Activated naive CD4-positive, alpha-beta T cell treated with anti-CD3 and anti-CD28 coated beads for 36 hours (primary cell): ENCODE measurements around the gene CDNF. TPM values are rescaled to one million over a fixed set of nuclear protein-coding genes. Genes with fewer than 3 reads are reported as not detected.
"Not testable (repeated sequence)": the region's sequence is repeated elsewhere in the genome, so short reads cannot be mapped to it uniquely, and the experiment has no call there.

Source experiments
- CTCF ChIA-PET: fragments of 350-600 bp; sonication (Branson Sonifier 250); formaldehyde crosslinking; loops from one replicate; lab custom pipeline; 2021; ENCODE audit warnings: antibody characterized with exemption; lab: Charles Lee
- DNase-seq: peaks from one replicate; pipeline ENCODE4 v3.0.0-alpha.2; 2020
- H3K27ac Mint-ChIP-seq: one replicate; pipeline ENCODE4 v1.8.0; 2021; ENCODE audit warnings: mild to moderate bottlenecking, mixed read lengths
- H3K27me3 Mint-ChIP-seq: one replicate; pipeline ENCODE4 v1.8.0; 2021; ENCODE audit warnings: low read depth, mixed read lengths
- H3K36me3 Mint-ChIP-seq: one replicate; pipeline ENCODE4 v1.8.0; 2021; ENCODE audit warnings: low read depth, mixed read lengths
- H3K4me1 Mint-ChIP-seq: one replicate; pipeline ENCODE4 v1.8.0; 2021; ENCODE audit warnings: low read depth, mixed read lengths
- H3K4me3 Mint-ChIP-seq: one replicate; pipeline ENCODE4 v1.8.0; 2021; ENCODE audit warnings: mild to moderate bottlenecking, moderate library complexity, mixed read lengths
- H3K9me3 Mint-ChIP-seq: one replicate; pipeline ENCODE4 v1.8.0; 2021; ENCODE audit warnings: mixed read lengths
- intact Hi-C: fragments of 100-400 bp; cut with micrococcal nuclease; formaldehyde crosslinking; loops from one replicate; pipeline ENCODE4 v1.15.1; 2023
- total RNA-seq, 2 experiments: library from RNA; stranded (reverse); gene quantifications; one replicate each; pipeline ENCODE4 v1.2.3, GENCODE V29; 2021

The CDNF gene
- total RNA-seq: 1 to 10 TPM; 1.6 to 1.8 TPM

GRCh38 chr10:14837757-14838581, at the start of gene CDNF, which contains the start of the genes HSPA14 and MSANTD7:
Gene CDNF, minus strand, starts transcription at chr10:14838037. Its CDS starts 91 bp downstream, at chr10:14837946.
Gene HSPA14, plus strand, starts transcription at chr10:14838306. Its CDS starts 97 bp downstream, at chr10:14838403.
Gene MSANTD7, plus strand, starts transcription at chr10:14838306. Its CDS starts 3,979 bp downstream, at chr10:14842285.
- peak; percentile 99 for DNase-seq
- H3K27me3 Mint-ChIP-seq: no peaks in the 10 kb centered on the region
- H3K4me3 Mint-ChIP-seq: peak within 1 kb of the TSS; percentile 92
- H3K27ac Mint-ChIP-seq: peak within 1 kb of the TSS; percentile 93
- peaks cover 26% of the 10 kb centered on the region for H3K36me3 Mint-ChIP-seq
- intact Hi-C loops: loop anchor here (1.0 to 5.0 kb wide), 12 partner anchors 40 to 1051 kb away; partner anchors contain the start of genes DCLRE1C, MEIG1, RPP38 and SUV39H2
- peaks cover 22% of the 10 kb centered on the region for H3K4me1 Mint-ChIP-seq
- H3K9me3 Mint-ChIP-seq: no peaks in the 10 kb centered on the region
- CTCF ChIA-PET: interaction anchor here (0.7 to 3.2 kb wide), 13 partner anchors 66 to 652 kb away, joined by 3 to 11 read pairs (median 4); no protein-coding TSS in a partner anchor

DNA sequence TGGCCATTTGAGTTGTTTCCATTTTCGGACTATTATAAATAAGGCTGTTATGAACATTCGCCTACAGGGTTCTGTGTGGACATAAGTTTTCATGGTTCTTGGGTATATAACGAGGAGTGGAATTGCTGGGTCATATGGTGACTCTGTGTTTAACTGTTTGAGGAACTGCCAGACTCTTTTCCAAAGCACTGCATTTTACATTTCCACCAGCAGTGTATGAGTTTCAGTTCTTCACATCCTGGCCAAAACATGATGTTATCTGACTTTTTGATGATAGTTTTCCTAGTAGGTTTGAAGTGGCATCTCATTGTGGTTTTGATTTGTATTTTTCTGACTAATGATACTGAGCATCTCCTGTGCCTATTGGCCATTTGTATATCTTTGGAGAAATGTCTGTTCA, 46.2 kb upstream of the CDNF start:
- CTCF ChIA-PET: interaction anchor here (0.6 kb wide), 1 partner anchor 80 kb away, joined by 6 read pairs; no protein-coding TSS in a partner anchor
- Mint-ChIP-seq H3K4me3 (no peak overlapping the region), H3K27ac (no peak overlapping the region)

DNA sequence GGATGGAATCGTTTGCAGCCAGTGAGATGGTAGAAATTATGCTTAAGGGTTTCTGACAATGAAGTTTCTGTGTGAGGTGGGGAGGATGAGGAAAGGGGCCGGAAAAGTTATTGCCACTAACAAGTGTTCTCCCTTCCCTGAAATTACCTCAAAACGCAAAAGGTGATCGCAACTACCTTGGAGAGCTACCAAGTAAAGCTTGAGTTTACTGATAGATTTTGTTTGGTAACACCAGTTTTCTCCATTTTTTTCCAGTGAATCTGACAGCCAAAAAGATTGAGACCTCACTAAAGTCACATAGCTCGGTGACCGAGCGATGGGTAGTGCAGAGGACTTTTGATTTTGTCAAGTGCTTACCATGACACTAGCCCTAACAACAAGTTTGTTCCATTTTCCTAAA, 42.4 kb upstream of the CDNF start:
- peak overlapping the region; percentile 90 for H3K4me3 Mint-ChIP-seq
- intact Hi-C loops: no loop called here
- peaks cover 28% of the 10 kb centered on the region for H3K4me1 Mint-ChIP-seq
- H3K27me3 Mint-ChIP-seq: no peaks in the 10 kb centered on the region
- H3K27ac Mint-ChIP-seq: no peak overlapping the region
- CTCF ChIA-PET: interaction anchor here (1.1 to 2.1 kb wide), 2 partner anchors 22 to 447 kb away, joined by 3 to 14 read pairs; no protein-coding TSS in a partner anchor
- no peak for DNase-seq
- H3K9me3 Mint-ChIP-seq: no peaks in the 10 kb centered on the region
- H3K36me3 Mint-ChIP-seq: peaks cover 21% of the 10 kb centered on the region

More for the DNA sequence above, 46.2 kb upstream of the CDNF start:
- Mint-ChIP-seq H3K4me1 (peaks cover 23% of the 10 kb centered on the region), H3K9me3 (no peaks in the 10 kb centered on the region), H3K27me3 (no peaks in the 10 kb centered on the region), H3K36me3 (peaks cover 21% of the 10 kb centered on the region)
- DNase-seq: no peak
- intact Hi-C loops: no loop called here

DNA sequence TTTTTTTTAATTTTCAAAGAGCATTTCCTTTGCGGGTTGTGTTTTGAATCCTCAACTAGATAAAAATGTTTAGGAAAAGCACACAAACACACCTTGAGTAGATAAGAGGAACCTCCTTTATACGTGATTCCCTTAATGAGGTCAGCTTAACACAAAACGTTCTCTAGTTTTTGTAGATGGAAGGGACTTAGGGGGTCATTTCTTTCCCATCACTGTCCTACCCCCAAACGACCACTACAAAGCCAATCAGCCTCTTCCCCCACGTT, 42.0 kb upstream of the CDNF start:
- CTCF ChIA-PET: interaction anchor here (0.8 to 2.1 kb wide), 3 partner anchors 22 to 81 kb away, joined by 5 to 14 read pairs (median 8); no protein-coding TSS in a partner anchor
- no peaks in the 10 kb centered on the region for H3K27me3 Mint-ChIP-seq
- peak overlapping the region; percentile 81 for H3K27ac Mint-ChIP-seq
- peaks cover 21% of the 10 kb centered on the region for H3K36me3 Mint-ChIP-seq
- DNase-seq: no peak
- H3K4me1 Mint-ChIP-seq: peaks cover 28% of the 10 kb centered on the region
- H3K9me3 Mint-ChIP-seq: no peaks in the 10 kb centered on the region
- peak overlapping the region; percentile 90 for H3K4me3 Mint-ChIP-seq
- intact Hi-C loops: loop anchor here (2.0 to 5.0 kb wide), 5 partner anchors 217 to 1533 kb away; partner anchors contain the start of genes RPP38 and SEPHS1

GRCh38 chr10:14879124-14879927, 41.5 kb upstream of the CDNF start:
- peak overlapping the region; percentile 90 for H3K4me3 Mint-ChIP-seq
- intact Hi-C loops: loop anchor here (2.0 to 5.0 kb wide), 5 partner anchors 217 to 1532 kb away; partner anchors contain the start of genes RPP38 and SEPHS1
- peak overlapping the region; percentile 81 for H3K27ac Mint-ChIP-seq
- no peaks in the 10 kb centered on the region for H3K9me3 Mint-ChIP-seq
- no peaks in the 10 kb centered on the region for H3K27me3 Mint-ChIP-seq
- peaks cover 28% of the 10 kb centered on the region for H3K4me1 Mint-ChIP-seq
- peak; percentile 44 for DNase-seq
- peaks cover 21% of the 10 kb centered on the region for H3K36me3 Mint-ChIP-seq
- CTCF ChIA-PET: interaction anchor here (0.7 to 1.9 kb wide), 4 partner anchors 24 to 151 kb away, joined by 3 to 8 read pairs (median 5); no protein-coding TSS in a partner anchor

- DNase-seq: peak; percentile 94
- no peaks in the 10 kb centered on the region for H3K27me3 Mint-ChIP-seq
- intact Hi-C loops: loop anchor here (1.0 to 5.0 kb wide), 8 partner anchors 40 to 1531 kb away; partner anchors contain the start of genes CDNF, DCLRE1C, HSPA14 and MEIG1
- peaks cover 17% of the 10 kb centered on the region for H3K36me3 Mint-ChIP-seq
- peaks cover 28% of the 10 kb centered on the region for H3K4me1 Mint-ChIP-seq
- H3K27ac Mint-ChIP-seq: peak within 1 kb of the TSS; percentile 81
- H3K9me3 Mint-ChIP-seq: no peaks in the 10 kb centered on the region
- CTCF ChIA-PET: interaction anchor here (0.6 to 1.9 kb wide), 9 partner anchors 12 to 693 kb away, joined by 3 to 9 read pairs (median 4); no protein-coding TSS in a partner anchor
- peak within 1 kb of the TSS; percentile 94 for H3K4me3 Mint-ChIP-seq
These were observed 40.7 kb upstream of the CDNF start, which contains the start of gene SUV39H2 for GRCh38 chr10:14878266-14879123. Gene SUV39H2, plus strand, starts transcription at chr10:14878866. Its CDS starts 23 bp downstream, at chr10:14878889.

DNA sequence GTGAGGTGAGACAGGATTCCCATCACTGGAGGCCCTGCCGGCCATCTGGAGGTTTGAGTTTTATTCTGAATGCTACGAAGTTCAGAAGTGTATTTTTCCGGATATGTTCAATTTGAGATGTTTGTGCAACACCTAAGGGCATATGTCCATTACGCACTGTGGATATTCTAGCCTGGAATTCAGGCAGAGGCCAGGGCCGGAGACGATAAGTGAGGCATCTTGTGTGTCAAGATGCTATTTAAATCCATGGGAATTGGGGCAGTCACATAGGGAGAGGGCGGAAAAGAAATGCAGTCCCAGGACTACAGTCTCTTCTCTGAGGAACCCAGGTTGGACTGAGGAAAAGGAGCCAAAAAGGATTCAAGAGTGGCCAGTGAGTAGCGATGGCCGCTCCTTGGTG, 38.9 kb upstream of the CDNF start:
- Mint-ChIP-seq H3K27me3 (no peaks in the 10 kb centered on the region), H3K27ac (no peak overlapping the region), H3K9me3 (no peaks in the 10 kb centered on the region), H3K4me1 (peaks cover 25% of the 10 kb centered on the region), H3K4me3 (peak overlapping the region; percentile 45), H3K36me3 (peaks cover 5% of the 10 kb centered on the region)
- no peak for DNase-seq
- CTCF ChIA-PET: interaction anchor here (0.5 kb wide), 1 partner anchor 32 kb away, joined by 3 read pairs; no protein-coding TSS in a partner anchor
- intact Hi-C loops: loop anchor here (5.0 kb wide), 2 partner anchors 494 to 1529 kb away; partner anchors contain the start of gene SEPHS1

- Mint-ChIP-seq H3K27me3 (no peaks in the 10 kb centered on the region), H3K36me3 (peaks cover 4% of the 10 kb centered on the region), H3K9me3 (no peaks in the 10 kb centered on the region), H3K4me3 (no peak overlapping the region), H3K27ac (no peak overlapping the region), H3K4me1 (peaks cover 23% of the 10 kb centered on the region)
- no peak for DNase-seq
- intact Hi-C loops: loop anchor here (5.0 kb wide), 2 partner anchors 494 to 1529 kb away; partner anchors contain the start of gene SEPHS1
- CTCF ChIA-PET: no interaction called here
These were observed 38.1 kb upstream of the CDNF start for GRCh38 chr10:14875941-14876340.

DNA sequence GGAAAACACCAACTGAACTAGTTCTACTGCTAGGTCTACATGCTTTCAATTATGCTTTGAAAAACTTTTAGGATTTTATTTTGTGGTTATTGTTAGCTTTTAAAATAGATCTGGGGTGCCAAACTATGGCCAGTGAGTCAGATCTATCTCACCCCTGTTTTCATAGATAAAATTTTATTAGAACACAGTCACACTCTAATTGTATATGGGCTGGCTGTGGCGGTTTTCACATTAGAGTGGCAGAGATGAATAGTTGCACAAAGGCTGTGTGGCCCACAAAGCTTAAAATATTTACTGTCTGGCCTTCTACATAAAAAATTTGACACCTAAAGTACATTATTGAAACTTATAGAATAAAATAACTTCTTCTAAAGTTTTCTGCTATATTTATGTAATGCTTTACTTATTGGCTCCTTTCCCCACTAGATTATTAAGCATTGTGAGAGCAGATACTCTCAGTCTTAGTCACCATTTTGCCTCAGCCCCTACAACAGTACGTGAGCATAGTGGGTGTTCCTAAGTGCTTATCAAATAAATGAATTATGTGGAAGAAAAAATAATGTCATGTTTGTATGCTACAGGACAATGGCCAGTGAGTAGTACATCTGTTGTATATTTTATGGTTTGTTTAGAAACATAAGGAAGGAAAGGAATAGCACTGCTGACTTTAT, 35.4 kb upstream of the CDNF start:
- H3K27ac Mint-ChIP-seq: no peak overlapping the region
- intact Hi-C loops: no loop called here
- H3K4me3 Mint-ChIP-seq: no peak overlapping the region
- DNase-seq: no peak
- peaks cover 13% of the 10 kb centered on the region for H3K4me1 Mint-ChIP-seq
- CTCF ChIA-PET: no interaction called here
- H3K9me3 Mint-ChIP-seq: no peaks in the 10 kb centered on the region
- no peaks in the 10 kb centered on the region for H3K27me3 Mint-ChIP-seq
- peaks cover 2% of the 10 kb centered on the region for H3K36me3 Mint-ChIP-seq

DNA sequence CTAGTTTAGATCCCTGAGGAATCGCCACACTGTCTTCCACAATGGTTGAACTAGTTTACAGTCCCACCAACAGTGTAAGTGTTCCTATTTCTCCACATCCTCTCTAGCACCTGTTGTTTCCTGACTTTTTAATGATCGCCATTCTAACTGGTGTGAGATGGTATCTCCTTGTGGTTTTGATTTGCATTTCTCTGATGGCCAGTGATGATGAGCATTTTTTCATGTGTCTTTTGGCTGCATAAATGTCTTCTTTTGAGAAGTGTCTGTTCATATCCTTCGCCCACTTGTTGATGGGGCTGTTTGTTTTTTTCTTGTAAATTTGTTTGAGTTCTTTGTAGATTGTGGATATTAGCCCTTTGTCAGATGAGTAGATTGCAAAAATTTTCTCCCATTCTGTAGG, 27.0 kb upstream of the CDNF start:
- H3K9me3 Mint-ChIP-seq, H3K4me3 Mint-ChIP-seq, H3K27me3 Mint-ChIP-seq, DNase-seq, intact Hi-C loops, H3K4me1 Mint-ChIP-seq, H3K27ac Mint-ChIP-seq, CTCF ChIA-PET: not testable (repeated sequence)
- H3K36me3 Mint-ChIP-seq: peaks cover 39% of the 10 kb centered on the region
